ENCODE measurements around the gene GRID1.

- TF ChIP-seq, protein P1, sequence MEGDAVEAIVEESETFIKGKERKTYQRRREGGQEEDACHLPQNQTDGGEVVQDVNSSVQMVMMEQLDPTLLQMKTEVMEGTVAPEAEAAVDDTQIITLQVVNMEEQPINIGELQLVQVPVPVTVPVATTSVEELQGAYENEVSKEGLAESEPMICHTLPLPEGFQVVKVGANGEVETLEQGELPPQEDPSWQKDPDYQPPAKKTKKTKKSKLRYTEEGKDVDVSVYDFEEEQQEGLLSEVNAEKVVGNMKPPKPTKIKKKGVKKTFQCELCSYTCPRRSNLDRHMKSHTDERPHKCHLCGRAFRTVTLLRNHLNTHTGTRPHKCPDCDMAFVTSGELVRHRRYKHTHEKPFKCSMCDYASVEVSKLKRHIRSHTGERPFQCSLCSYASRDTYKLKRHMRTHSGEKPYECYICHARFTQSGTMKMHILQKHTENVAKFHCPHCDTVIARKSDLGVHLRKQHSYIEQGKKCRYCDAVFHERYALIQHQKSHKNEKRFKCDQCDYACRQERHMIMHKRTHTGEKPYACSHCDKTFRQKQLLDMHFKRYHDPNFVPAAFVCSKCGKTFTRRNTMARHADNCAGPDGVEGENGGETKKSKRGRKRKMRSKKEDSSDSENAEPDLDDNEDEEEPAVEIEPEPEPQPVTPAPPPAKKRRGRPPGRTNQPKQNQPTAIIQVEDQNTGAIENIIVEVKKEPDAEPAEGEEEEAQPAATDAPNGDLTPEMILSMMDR (IDR thresholded peaks at IDR 0.05), result no peak
- no peak for TF ChIP-seq POLR2A (IDR thresholded peaks at IDR 0.05)
These were observed 214.2 kb downstream of the GRID1 start for GRCh38 chr10:86152354-86152753.
